KMS-11 (cell line): ENCODE data around the gene SUPT6H.

ENCODE experiments used
- H2AFZ ChIP-seq: fragments of 200-600 bp; sonication (generic); 2 replicates; pipeline ENCODE4 v1.6.1; 2016; ENCODE audit warnings: antibody characterized with exemption, mixed run types, low read depth
- H3K27ac ChIP-seq: fragments of 200-600 bp; sonication (generic); 2 replicates; pipeline ENCODE4 v1.6.1; 2016; ENCODE audit warnings: mild to moderate bottlenecking, mixed run types
- H3K27me3 ChIP-seq: fragments of 200-600 bp; sonication (generic); 2 replicates; pipeline ENCODE4 v1.6.1; 2017; ENCODE audit warnings: mild to moderate bottlenecking, low read depth, mixed run types, moderate library complexity; ENCODE audit not compliant: insufficient read depth
- H3K36me3 ChIP-seq: fragments of 200-600 bp; sonication (generic); 2 replicates; pipeline ENCODE4 v1.6.1; 2017; ENCODE audit warnings: mild to moderate bottlenecking, mixed run types; ENCODE audit not compliant: insufficient read depth
- H3K4me1 ChIP-seq: fragments of 200-600 bp; sonication (generic); 2 replicates; pipeline ENCODE4 v1.6.1; 2016; ENCODE audit warnings: mild to moderate bottlenecking, low read depth, mixed run types; ENCODE audit not compliant: poor library complexity, severe bottlenecking
- H3K4me2 ChIP-seq: fragments of 200-600 bp; sonication (generic); 2 replicates; pipeline ENCODE4 v1.7.0; 2016; ENCODE audit warnings: mild to moderate bottlenecking, mixed run types
- H3K4me3 ChIP-seq: fragments of 200-600 bp; sonication (generic); IDR thresholded peaks from 2 replicates; pipeline ENCODE4 v1.6.1; 2017; ENCODE audit warnings: low read depth, low read length, mixed read lengths; ENCODE audit not compliant: insufficient read depth
- H3K79me2 ChIP-seq: fragments of 200-600 bp; sonication (generic); 2 replicates; pipeline ENCODE4 v1.6.1; 2016; ENCODE audit warnings: low read depth, mixed run types; ENCODE audit not compliant: insufficient read depth
- H3K9ac ChIP-seq: fragments of 200-600 bp; sonication (generic); 2 replicates; pipeline ENCODE4 v1.6.1; 2016; ENCODE audit warnings: mild to moderate bottlenecking, mixed run types
- H4K20me1 ChIP-seq: fragments of 200-600 bp; sonication (generic); 2 replicates; pipeline ENCODE4 v1.6.1; 2016; ENCODE audit warnings: mild to moderate bottlenecking, mixed run types; ENCODE audit not compliant: insufficient read depth
- TF ChIP-seq, protein P1 (sequence below): fragments of 200-600 bp; sonication (generic); conservative IDR thresholded peaks from 2 replicates; pipeline ENCODE4 v1.6.1; 2017; ENCODE audit warnings: low read depth, mild to moderate bottlenecking, antibody characterized with exemption, low read length, moderate library complexity, mixed read lengths

SUPT6H gene

DNA sequence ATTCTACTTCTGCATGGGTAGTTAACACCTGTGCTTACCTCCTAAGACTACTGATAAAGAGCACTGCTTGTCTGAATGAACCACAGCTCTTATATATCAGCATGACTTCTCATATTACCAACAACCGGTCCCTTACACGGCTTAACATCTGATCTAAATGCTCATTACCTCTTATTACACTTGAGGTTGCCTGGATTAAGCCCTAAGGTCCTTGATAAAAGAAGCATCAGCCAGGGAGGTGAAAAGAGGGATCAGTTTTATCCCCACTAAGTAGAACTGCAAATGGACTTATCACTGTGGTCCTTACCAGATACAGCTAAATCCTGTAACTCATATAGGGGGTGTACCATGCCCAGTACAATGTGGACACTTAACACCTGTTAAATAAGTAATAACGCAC is 39.8 kb upstream of the SUPT6H start:
- no peak overlapping the region for H3K4me2 ChIP-seq
- H3K27me3 ChIP-seq = no peaks in the 10 kb centered on the region
- H3K27ac ChIP-seq = no peak overlapping the region
- H3K4me3 ChIP-seq = no peak overlapping the region
- TF ChIP-seq, protein P1, sequence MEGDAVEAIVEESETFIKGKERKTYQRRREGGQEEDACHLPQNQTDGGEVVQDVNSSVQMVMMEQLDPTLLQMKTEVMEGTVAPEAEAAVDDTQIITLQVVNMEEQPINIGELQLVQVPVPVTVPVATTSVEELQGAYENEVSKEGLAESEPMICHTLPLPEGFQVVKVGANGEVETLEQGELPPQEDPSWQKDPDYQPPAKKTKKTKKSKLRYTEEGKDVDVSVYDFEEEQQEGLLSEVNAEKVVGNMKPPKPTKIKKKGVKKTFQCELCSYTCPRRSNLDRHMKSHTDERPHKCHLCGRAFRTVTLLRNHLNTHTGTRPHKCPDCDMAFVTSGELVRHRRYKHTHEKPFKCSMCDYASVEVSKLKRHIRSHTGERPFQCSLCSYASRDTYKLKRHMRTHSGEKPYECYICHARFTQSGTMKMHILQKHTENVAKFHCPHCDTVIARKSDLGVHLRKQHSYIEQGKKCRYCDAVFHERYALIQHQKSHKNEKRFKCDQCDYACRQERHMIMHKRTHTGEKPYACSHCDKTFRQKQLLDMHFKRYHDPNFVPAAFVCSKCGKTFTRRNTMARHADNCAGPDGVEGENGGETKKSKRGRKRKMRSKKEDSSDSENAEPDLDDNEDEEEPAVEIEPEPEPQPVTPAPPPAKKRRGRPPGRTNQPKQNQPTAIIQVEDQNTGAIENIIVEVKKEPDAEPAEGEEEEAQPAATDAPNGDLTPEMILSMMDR = no peak
- no peak overlapping the region for H3K9ac ChIP-seq
- H3K79me2 ChIP-seq = no peaks in the 10 kb centered on the region
- H3K4me1 ChIP-seq = no peaks in the 10 kb centered on the region
- no peaks in the 10 kb centered on the region for H4K20me1 ChIP-seq
- peaks cover 15% of the 10 kb centered on the region; the same call in 1 of the 2 replicates for H3K36me3 ChIP-seq
- H2AFZ ChIP-seq = no peak overlapping the region

DNA sequence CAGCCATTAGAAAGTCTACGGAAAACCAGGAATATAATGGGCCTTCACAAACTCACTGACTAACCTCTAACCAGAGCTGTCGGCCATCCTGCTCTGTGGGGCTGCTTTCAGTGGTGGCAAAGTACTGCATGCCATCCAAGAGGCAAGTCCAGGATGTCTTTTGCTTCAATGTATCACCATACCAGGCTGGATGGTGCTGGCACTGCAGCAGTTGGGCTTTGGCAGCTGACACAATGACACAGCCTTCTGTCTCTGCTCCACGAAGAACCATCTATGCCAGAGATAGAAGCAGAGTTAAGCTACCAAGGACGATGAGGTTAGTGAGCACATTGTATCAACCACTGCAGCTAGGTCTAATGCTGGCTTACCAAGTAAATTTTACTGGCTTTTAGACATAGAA is 38.3 kb upstream of the SUPT6H start:
- H4K20me1 ChIP-seq = no peaks in the 10 kb centered on the region
- no peak overlapping the region for H3K9ac ChIP-seq
- H3K27me3 ChIP-seq = no peaks in the 10 kb centered on the region
- no peak overlapping the region for H3K27ac ChIP-seq
- peaks cover 10% of the 10 kb centered on the region; the same call in 1 of the 2 replicates for H3K36me3 ChIP-seq
- H3K4me3 ChIP-seq = no peak overlapping the region
- H3K4me2 ChIP-seq = no peak overlapping the region
- H3K4me1 ChIP-seq = no peaks in the 10 kb centered on the region
- H3K79me2 ChIP-seq = no peaks in the 10 kb centered on the region
- H2AFZ ChIP-seq = no peak overlapping the region
- TF ChIP-seq, protein P1 = no peak

DNA sequence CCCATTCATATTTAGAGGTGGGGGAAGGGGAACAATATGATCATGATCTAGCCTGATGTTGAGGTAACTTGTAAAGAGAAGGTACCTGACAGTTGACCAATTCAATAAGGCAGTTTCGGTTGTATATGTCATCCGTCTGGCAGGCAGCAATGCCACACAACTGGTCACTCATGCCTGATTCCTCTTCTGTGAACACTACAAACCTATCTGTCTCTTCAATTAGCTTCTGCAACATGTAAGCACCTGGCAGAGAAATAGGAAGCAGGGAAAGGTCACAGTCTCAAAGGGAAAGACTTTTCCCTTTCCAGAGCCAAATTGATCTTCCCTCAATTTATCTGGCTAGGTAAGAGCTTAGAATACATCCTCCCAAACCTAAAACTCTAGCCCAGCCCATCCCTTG is 37.9 kb upstream of the SUPT6H start:
- Histone ChIP-seq H3K27me3 (no peaks in the 10 kb centered on the region), H3K9ac (no peak overlapping the region), H3K4me3 (no peak overlapping the region), H3K79me2 (no peaks in the 10 kb centered on the region), H2AFZ (no peak overlapping the region), H4K20me1 (no peaks in the 10 kb centered on the region), H3K27ac (no peak overlapping the region), H3K36me3 (peaks cover 9% of the 10 kb centered on the region; the same call in 1 of the 2 replicates), H3K4me1 (no peaks in the 10 kb centered on the region), H3K4me2 (no peak overlapping the region)
- TF ChIP-seq, protein P1 = no peak

DNA sequence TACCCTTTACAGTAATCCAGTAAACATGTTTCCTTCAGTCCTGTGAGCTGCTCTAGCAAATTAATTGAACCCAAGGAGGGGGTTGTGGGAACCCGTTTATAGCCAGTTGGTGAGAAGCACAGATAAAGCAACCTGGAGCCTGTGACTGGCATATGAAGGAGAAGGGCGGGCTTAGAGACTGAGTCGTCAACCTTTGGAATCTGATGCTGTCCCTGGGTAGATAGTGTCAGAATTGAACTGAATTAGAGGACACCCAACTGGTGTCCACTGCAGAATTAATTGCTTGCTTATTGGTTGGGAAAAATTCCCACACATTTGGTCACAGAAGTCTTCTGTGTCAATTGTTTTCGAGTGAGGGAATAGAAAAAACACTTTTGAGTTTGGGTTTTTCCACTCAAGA is 35.2 kb upstream of the SUPT6H start:
- Histone ChIP-seq H3K27ac (no peak overlapping the region), H3K4me1 (no peaks in the 10 kb centered on the region), H4K20me1 (no peaks in the 10 kb centered on the region), H3K79me2 (no peaks in the 10 kb centered on the region), H3K9ac (no peak overlapping the region), H3K4me3 (no peak overlapping the region), H3K27me3 (no peaks in the 10 kb centered on the region), H3K4me2 (no peak overlapping the region), H2AFZ (no peak overlapping the region), H3K36me3 (peaks cover 9% of the 10 kb centered on the region; the same call in 1 of the 2 replicates)
- TF ChIP-seq, protein P1 = no peak
